ENCODE data around the gene TRIM72. TPM values are rescaled to one million over a fixed set of nuclear protein-coding genes. Genes with fewer than 3 reads are reported as not detected.

TRIM72 gene
- total RNA-seq, 6 experiments from 2014 or later: 0.06 TPM; not detected in 5

DNA sequence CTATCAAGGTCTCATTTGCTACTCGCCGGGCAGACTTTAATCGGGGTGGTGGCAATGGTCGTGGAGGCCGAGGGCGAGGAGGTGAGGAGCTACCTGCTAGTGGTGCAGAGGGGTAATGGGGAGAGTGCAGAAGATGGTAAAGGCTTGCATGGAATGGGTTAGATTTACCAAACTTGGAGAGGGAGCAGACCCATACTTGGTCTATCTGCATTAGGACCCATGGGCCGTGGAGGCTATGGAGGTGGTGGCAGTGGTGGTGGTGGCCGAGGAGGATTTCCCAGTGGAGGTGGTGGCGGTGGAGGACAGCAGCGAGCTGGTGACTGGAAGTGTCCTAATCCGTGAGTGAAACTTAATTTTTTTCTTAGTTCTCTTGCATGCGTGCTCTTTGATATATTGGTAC, 23.9 kb upstream of the TRIM72 start:
- DNase-seq (no peak), ATAC-seq (no peak)
- TF ChIP-seq, protein P1, sequence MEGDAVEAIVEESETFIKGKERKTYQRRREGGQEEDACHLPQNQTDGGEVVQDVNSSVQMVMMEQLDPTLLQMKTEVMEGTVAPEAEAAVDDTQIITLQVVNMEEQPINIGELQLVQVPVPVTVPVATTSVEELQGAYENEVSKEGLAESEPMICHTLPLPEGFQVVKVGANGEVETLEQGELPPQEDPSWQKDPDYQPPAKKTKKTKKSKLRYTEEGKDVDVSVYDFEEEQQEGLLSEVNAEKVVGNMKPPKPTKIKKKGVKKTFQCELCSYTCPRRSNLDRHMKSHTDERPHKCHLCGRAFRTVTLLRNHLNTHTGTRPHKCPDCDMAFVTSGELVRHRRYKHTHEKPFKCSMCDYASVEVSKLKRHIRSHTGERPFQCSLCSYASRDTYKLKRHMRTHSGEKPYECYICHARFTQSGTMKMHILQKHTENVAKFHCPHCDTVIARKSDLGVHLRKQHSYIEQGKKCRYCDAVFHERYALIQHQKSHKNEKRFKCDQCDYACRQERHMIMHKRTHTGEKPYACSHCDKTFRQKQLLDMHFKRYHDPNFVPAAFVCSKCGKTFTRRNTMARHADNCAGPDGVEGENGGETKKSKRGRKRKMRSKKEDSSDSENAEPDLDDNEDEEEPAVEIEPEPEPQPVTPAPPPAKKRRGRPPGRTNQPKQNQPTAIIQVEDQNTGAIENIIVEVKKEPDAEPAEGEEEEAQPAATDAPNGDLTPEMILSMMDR (IDR thresholded peaks at IDR 0.05): no peak
- TF ChIP-seq POLR2A (IDR thresholded peaks at IDR 0.05): no peak
- Histone ChIP-seq H3K4me1 (no peaks in the 10 kb centered on the region), H3K9me3 (no peaks in the 10 kb centered on the region), H3K36me3 (peaks cover 31 to 97% (median 65%) of the 10 kb centered on the region in 4 donors), H3K4me3 (no peak overlapping the region), H3K27ac (no peak overlapping the region), H3K27me3 (no peaks in the 10 kb centered on the region)
- 93% methylated on average over 11 of the region's 12 CpGs for WGBS (ENCODE audit: insufficient coverage, low coverage, low lambda C conversion rate, missing lambda C conversion rate)
- intact Hi-C loops (cut with DNase I): no loop called here

- Histone ChIP-seq H3K27me3 (no peaks in the 10 kb centered on the region), H3K4me1 (no peaks in the 10 kb centered on the region), H3K4me3 (no peak overlapping the region), H3K9me3 (no peaks in the 10 kb centered on the region), H3K36me3 (peaks cover 27 to 93% (median 61%) of the 10 kb centered on the region in 4 donors), H3K27ac (no peak overlapping the region)
- intact Hi-C loops (cut with DNase I): no loop called here
- DNase-seq (no peak), ATAC-seq (no peak)
- WGBS (ENCODE audit: insufficient coverage, low coverage, low lambda C conversion rate, missing lambda C conversion rate): 93% methylated on average over 15 of the region's 17 CpGs
- TF ChIP-seq, protein P1 (IDR thresholded peaks at IDR 0.05): no peak
- no peak for TF ChIP-seq POLR2A (IDR thresholded peaks at IDR 0.05)
Measured at GRCh38 chr16:31190818-31191444, 23.0 kb upstream of the TRIM72 start.

- no peaks in the 10 kb centered on the region for H3K9me3 ChIP-seq
- H3K4me3 ChIP-seq: no peak overlapping the region
- no peaks in the 10 kb centered on the region for H3K4me1 ChIP-seq
- TF ChIP-seq POLR2A (IDR thresholded peaks at IDR 0.05): no peak
- TF ChIP-seq, protein P1 (IDR thresholded peaks at IDR 0.05): no peak
- no peak overlapping the region for H3K27ac ChIP-seq
- peaks cover 22 to 84% (median 53%) of the 10 kb centered on the region in 4 donors for H3K36me3 ChIP-seq
- WGBS (ENCODE audit: insufficient coverage, low coverage, low lambda C conversion rate, missing lambda C conversion rate): 76% methylated on average over 4 of the region's 5 CpGs
- no peak for DNase-seq
- ATAC-seq: no peak
- H3K27me3 ChIP-seq: no peaks in the 10 kb centered on the region
- intact Hi-C loops (cut with DNase I): no loop called here
Measured at GRCh38 chr16:31191697-31192428, 22.1 kb upstream of the TRIM72 start.

DNA sequence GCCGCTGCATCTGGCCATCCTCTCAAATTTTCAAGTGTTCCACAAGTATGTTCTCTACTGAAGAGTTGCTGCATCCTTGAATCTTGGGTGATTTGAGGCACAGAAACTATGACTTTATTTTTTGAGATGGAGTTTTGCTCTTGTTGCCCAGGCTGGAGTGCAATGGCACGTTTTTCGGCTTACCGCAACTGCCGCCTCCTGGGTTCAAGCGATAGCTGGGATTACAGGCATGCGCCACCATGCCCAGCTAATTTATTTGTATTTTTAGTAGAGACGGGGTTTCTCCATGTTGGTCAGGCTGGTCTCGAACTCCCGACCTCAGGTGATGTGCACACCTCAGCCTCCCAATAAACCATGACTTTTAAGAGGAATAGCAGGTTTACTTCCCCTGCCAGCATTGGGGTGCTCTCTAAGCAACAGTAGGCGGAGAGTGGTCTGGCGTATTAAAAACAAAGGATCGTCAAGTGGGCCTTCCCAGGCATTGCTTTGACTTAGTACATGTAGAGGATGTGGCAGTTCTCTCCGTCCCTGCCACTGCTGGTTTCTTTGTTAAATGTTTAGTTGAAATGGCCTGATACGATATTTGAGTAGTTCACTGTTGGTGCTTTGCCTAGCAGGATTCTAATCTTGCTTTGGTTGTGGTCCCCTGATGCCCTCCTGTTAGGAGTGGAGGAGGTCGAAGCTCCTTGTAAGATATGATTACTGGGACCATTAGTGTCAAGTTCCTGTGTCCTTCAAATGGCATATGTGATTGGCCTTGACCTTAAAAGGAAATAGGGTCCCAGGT, 20.9 kb upstream of the TRIM72 start:
- Histone ChIP-seq H3K4me1 (no peaks in the 10 kb centered on the region), H3K27ac (no peak overlapping the region), H3K36me3 (peaks cover 20 to 72% (median 43%) of the 10 kb centered on the region in 4 donors), H3K4me3 (no peak overlapping the region), H3K27me3 (no peaks in the 10 kb centered on the region), H3K9me3 (no peaks in the 10 kb centered on the region)
- DNase-seq (no peak), ATAC-seq (no peak)
- WGBS (ENCODE audit: insufficient coverage, low coverage, low lambda C conversion rate, missing lambda C conversion rate): 89% methylated on average over 12 of the region's 16 CpGs
- TF ChIP-seq POLR2A (IDR thresholded peaks at IDR 0.05): no peak
- TF ChIP-seq, protein P1 (IDR thresholded peaks at IDR 0.05): no peak
- intact Hi-C loops (cut with DNase I): no loop called here
